ENCODE results near the gene PRIM2.
"Not testable (repeated sequence)": the region's sequence is repeated elsewhere in the genome, so short reads cannot be mapped to it uniquely, and the experiment has no call there.

Gene PRIM2

GRCh38 chr6:57610612-57611011 lies 293.2 kb downstream of the PRIM2 start:
- not testable (repeated sequence) for H3K36me3 ChIP-seq (ENCODE audit: control insufficient read depth, insufficient read depth, low read length); H3K4me2 ChIP-seq (ENCODE audit: low read length); H3K9ac ChIP-seq; H3K27ac ChIP-seq; H3K4me3 ChIP-seq (ENCODE audit: low read depth, low read length); H3K4me1 ChIP-seq; H3K79me2 ChIP-seq; H3K27me3 ChIP-seq (ENCODE audit: control insufficient read depth, insufficient read depth, low read length); H3K9me3 ChIP-seq (ENCODE audit: control insufficient read depth, low read length); H2AFZ ChIP-seq

DNA sequence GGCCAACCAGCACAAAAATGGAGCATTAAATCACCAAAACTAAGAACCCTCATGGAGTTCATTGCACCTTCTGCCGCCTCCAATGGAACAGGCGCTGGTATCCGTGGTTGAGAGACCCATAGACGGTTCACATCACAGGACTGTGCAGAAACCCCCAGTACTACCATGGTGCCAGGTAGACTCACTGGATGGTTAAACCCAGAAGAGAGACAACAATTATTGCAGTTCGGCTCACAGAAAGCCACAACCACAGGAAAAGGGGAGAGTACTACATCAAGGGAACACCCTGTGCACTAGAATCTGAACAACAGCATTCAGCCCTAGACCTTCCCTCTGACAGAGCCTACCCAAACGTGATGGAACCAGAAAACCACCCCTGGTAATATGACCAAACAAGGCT lies 301.5 kb downstream of the PRIM2 start:
- H3K4me3 ChIP-seq (ENCODE audit: low read depth, low read length); H3K79me2 ChIP-seq; H3K9ac ChIP-seq; H3K27me3 ChIP-seq (ENCODE audit: control insufficient read depth, insufficient read depth, low read length); H3K27ac ChIP-seq; H3K4me2 ChIP-seq (ENCODE audit: low read length); H3K9me3 ChIP-seq (ENCODE audit: control insufficient read depth, low read length); H3K36me3 ChIP-seq (ENCODE audit: control insufficient read depth, insufficient read depth, low read length); H3K4me1 ChIP-seq; H2AFZ ChIP-seq: not testable (repeated sequence)

GRCh38 chr6:57631773-57632172 lies 314.3 kb downstream of the PRIM2 start:
- H3K79me2 ChIP-seq; H3K27me3 ChIP-seq (ENCODE audit: control insufficient read depth, insufficient read depth, low read length); H3K9me3 ChIP-seq (ENCODE audit: control insufficient read depth, low read length); H3K27ac ChIP-seq; H3K36me3 ChIP-seq (ENCODE audit: control insufficient read depth, insufficient read depth, low read length); H3K4me2 ChIP-seq (ENCODE audit: low read length); H2AFZ ChIP-seq; H3K4me3 ChIP-seq (ENCODE audit: low read depth, low read length); H3K4me1 ChIP-seq; H3K9ac ChIP-seq: not testable (repeated sequence)

GRCh38 chr6:57658526-57658925 lies 341.1 kb downstream of the PRIM2 start:
- not testable (repeated sequence) for H3K4me1 ChIP-seq; H3K9me3 ChIP-seq (ENCODE audit: control insufficient read depth, low read length); H3K79me2 ChIP-seq; H3K9ac ChIP-seq; H3K4me3 ChIP-seq (ENCODE audit: low read depth, low read length); H3K4me2 ChIP-seq (ENCODE audit: low read length); H2AFZ ChIP-seq; H3K27me3 ChIP-seq (ENCODE audit: control insufficient read depth, insufficient read depth, low read length); H3K36me3 ChIP-seq (ENCODE audit: control insufficient read depth, insufficient read depth, low read length); H3K27ac ChIP-seq

GRCh38 chr6:57659794-57660193 lies 342.4 kb downstream of the PRIM2 start:
- H3K4me1 ChIP-seq; H3K9me3 ChIP-seq (ENCODE audit: control insufficient read depth, low read length); H3K79me2 ChIP-seq; H3K27me3 ChIP-seq (ENCODE audit: control insufficient read depth, insufficient read depth, low read length); H3K27ac ChIP-seq; H2AFZ ChIP-seq; H3K36me3 ChIP-seq (ENCODE audit: control insufficient read depth, insufficient read depth, low read length); H3K9ac ChIP-seq; H3K4me3 ChIP-seq (ENCODE audit: low read depth, low read length); H3K4me2 ChIP-seq (ENCODE audit: low read length): not testable (repeated sequence)

DNA sequence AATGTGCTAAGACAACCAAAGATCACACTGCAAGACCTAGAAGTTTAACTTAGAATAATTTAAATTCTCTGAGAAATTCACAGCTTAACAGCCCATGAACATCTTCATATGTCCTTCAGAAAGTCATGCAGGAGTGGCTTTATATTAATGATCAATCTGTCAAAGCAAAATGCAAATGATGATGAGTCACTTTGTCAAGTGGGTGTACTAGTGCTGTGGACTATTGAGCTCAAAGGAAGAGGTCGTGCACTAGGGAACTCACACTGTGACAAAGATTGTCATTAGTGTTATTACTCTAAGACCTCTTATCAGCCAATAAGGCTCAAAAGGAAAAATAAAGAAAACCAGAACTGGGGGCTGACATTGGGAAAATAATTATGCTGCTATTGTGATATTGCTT lies 343.5 kb downstream of the PRIM2 start:
- not testable (repeated sequence) for H3K79me2 ChIP-seq; H3K27me3 ChIP-seq (ENCODE audit: control insufficient read depth, insufficient read depth, low read length); H3K4me3 ChIP-seq (ENCODE audit: low read depth, low read length); H3K9ac ChIP-seq; H3K27ac ChIP-seq; H3K36me3 ChIP-seq (ENCODE audit: control insufficient read depth, insufficient read depth, low read length); H2AFZ ChIP-seq; H3K9me3 ChIP-seq (ENCODE audit: control insufficient read depth, low read length); H3K4me2 ChIP-seq (ENCODE audit: low read length); H3K4me1 ChIP-seq

DNA sequence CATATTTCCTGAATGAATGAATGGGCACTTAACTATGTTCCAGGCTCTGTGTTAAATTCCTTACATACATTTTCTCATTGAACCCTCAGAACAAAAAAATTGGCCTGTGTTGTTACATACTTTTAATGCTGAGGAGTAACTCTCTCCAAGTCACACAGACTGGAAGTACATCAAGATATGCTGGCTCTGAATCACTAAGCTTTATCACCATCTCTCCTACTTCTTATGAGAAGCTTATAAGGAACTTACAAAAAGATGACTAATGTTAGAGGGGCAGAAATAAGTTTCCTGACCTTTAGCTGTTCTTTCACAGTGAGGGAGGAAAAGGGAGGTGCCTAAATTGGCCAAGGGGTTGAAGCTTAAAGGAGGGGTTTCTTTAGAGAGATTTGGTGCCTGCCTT lies 350.7 kb downstream of the PRIM2 start:
- not testable (repeated sequence) for H3K4me1 ChIP-seq; H3K27ac ChIP-seq; H2AFZ ChIP-seq; H3K79me2 ChIP-seq; H3K9ac ChIP-seq; H3K9me3 ChIP-seq (ENCODE audit: control insufficient read depth, low read length); H3K27me3 ChIP-seq (ENCODE audit: control insufficient read depth, insufficient read depth, low read length); H3K4me2 ChIP-seq (ENCODE audit: low read length); H3K4me3 ChIP-seq (ENCODE audit: low read depth, low read length); H3K36me3 ChIP-seq (ENCODE audit: control insufficient read depth, insufficient read depth, low read length)

GRCh38 chr6:57671237-57671636 lies 353.8 kb downstream of the PRIM2 start:
- not testable (repeated sequence) for H3K79me2 ChIP-seq; H3K36me3 ChIP-seq (ENCODE audit: control insufficient read depth, insufficient read depth, low read length); H3K9me3 ChIP-seq (ENCODE audit: control insufficient read depth, low read length); H3K27ac ChIP-seq; H3K27me3 ChIP-seq (ENCODE audit: control insufficient read depth, insufficient read depth, low read length); H3K9ac ChIP-seq; H3K4me1 ChIP-seq; H2AFZ ChIP-seq; H3K4me2 ChIP-seq (ENCODE audit: low read length); H3K4me3 ChIP-seq (ENCODE audit: low read depth, low read length)

GRCh38 chr6:57671937-57672627 lies 354.7 kb downstream of the PRIM2 start:
- not testable (repeated sequence) for H3K4me1 ChIP-seq; H3K9ac ChIP-seq; H3K9me3 ChIP-seq (ENCODE audit: control insufficient read depth, low read length); H3K27me3 ChIP-seq (ENCODE audit: control insufficient read depth, insufficient read depth, low read length); H3K36me3 ChIP-seq (ENCODE audit: control insufficient read depth, insufficient read depth, low read length); H3K4me3 ChIP-seq (ENCODE audit: low read depth, low read length); H3K4me2 ChIP-seq (ENCODE audit: low read length); H3K79me2 ChIP-seq; H2AFZ ChIP-seq; H3K27ac ChIP-seq

DNA sequence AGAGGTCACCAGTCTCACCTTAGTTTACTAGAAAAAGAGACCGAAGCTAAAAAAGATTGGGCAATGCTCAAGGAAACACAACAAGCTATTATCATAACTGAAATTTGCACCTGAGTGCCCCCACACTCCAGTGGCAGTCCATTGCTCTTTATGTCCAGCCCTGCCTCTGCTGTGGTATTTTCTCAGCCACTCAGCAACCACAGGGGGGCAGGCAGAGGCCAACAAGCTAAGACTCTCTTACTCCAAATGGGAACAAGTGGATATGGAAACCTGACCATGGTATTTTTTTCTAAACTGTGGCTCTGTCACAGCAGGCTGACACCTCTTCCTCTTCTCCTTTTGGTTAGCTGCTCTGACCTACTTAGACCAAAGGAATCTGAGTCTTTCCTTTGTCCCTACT lies 355.9 kb downstream of the PRIM2 start:
- not testable (repeated sequence) for H2AFZ ChIP-seq; H3K4me2 ChIP-seq (ENCODE audit: low read length); H3K9me3 ChIP-seq (ENCODE audit: control insufficient read depth, low read length); H3K36me3 ChIP-seq (ENCODE audit: control insufficient read depth, insufficient read depth, low read length); H3K9ac ChIP-seq; H3K27me3 ChIP-seq (ENCODE audit: control insufficient read depth, insufficient read depth, low read length); H3K4me3 ChIP-seq (ENCODE audit: low read depth, low read length); H3K27ac ChIP-seq; H3K4me1 ChIP-seq; H3K79me2 ChIP-seq

- not testable (repeated sequence) for H3K36me3 ChIP-seq (ENCODE audit: control insufficient read depth, insufficient read depth, low read length); H2AFZ ChIP-seq; H3K9ac ChIP-seq; H3K4me3 ChIP-seq (ENCODE audit: low read depth, low read length); H3K27me3 ChIP-seq (ENCODE audit: control insufficient read depth, insufficient read depth, low read length); H3K27ac ChIP-seq; H3K4me1 ChIP-seq; H3K4me2 ChIP-seq (ENCODE audit: low read length); H3K79me2 ChIP-seq; H3K9me3 ChIP-seq (ENCODE audit: control insufficient read depth, low read length)
These were observed 358.0 kb downstream of the PRIM2 start for GRCh38 chr6:57675386-57675785.

Measured in parathyroid adenoma (tissue), 2 donors.